Measurements from ENCODE around the gene EXOC6B.
A peak's percentile ranks its signal among the peaks of the same experiment; 100 is the strongest.

EXOC6B gene

GRCh38 chr2:72572501-72572900, 253.3 kb downstream of the EXOC6B start:
- Histone ChIP-seq H3K4ac (ENCODE audit: low read depth, low read length) (no peak overlapping the region), H3K36me3 (ENCODE audit: control insufficient read depth in 1 of 2, insufficient read depth in 2 of 2, low read length in 2 of 2) (no peaks in the 10 kb centered on the region), H3K23ac (ENCODE audit: low read length) (no peak overlapping the region), H3K79me1 (ENCODE audit: low read length) (no peaks in the 10 kb centered on the region), H3K4me1 (ENCODE audit: control insufficient read depth in 1 of 2, insufficient read depth in 2 of 2, low read length in 2 of 2) (no peaks in the 10 kb centered on the region), H3K27me3 (ENCODE audit: insufficient read depth, low read length) (no peaks in the 10 kb centered on the region), H2AK5ac (ENCODE audit: low read length) (no peak overlapping the region), H4K8ac (ENCODE audit: low read depth, low read length) (no peak overlapping the region), H3K9ac (ENCODE audit: low read length) (no peak overlapping the region), H4K12ac (ENCODE audit: low read depth, low read length) (no peak overlapping the region), H2BK12ac (ENCODE audit: low read length) (no peak overlapping the region), H2AFZ (ENCODE audit: insufficient read depth, low read length, poor library complexity) (no peak overlapping the region), H3K27ac (ENCODE audit: low read depth, low read length) (no peak overlapping the region), H2BK5ac (ENCODE audit: low read depth, low read length, poor library complexity) (no peak overlapping the region), H3K79me2 (ENCODE audit: control insufficient read depth, insufficient read depth, low read length, poor library complexity) (no peaks in the 10 kb centered on the region), H2BK120ac (ENCODE audit: insufficient read depth, low read length, poor library complexity) (no peak overlapping the region), H3K4me2 (ENCODE audit: low read length) (no peak overlapping the region), H3K18ac (ENCODE audit: low read length) (no peak overlapping the region), H3K9me3 (ENCODE audit: insufficient read depth, low read depth, low read length) (no peaks in the 10 kb centered on the region), H4K91ac (ENCODE audit: low read depth, low read length) (no peak overlapping the region), H3K14ac (ENCODE audit: low read length) (no peak overlapping the region), H3K4me3 (ENCODE audit: low read depth, low read length) (no peak overlapping the region)
- DNase-seq = peak; percentile 77 to 96
- WGBS (ENCODE audit: extremely low coverage, insufficient coverage, insufficient read length) = no CpG with 5 or more reads among the region's 2 CpGs

DNA sequence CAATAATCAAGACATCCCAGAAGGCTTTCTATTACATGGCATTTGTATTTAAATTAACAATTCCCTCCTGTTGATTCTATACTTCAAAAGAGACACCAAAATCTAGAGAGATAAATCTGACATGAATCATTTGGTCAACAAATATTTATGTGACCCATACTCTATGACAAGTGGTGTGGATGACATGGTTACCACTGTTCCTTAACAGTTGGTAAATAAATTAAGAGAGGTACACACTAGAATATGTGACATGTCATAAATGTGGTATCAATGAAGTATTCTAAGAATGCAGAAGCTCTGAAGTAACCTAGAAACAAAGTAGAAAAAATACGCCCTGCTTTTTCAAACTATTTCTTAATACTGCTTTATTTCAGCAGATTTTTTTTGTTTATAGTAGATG, 255.4 kb downstream of the EXOC6B start:
- H2BK120ac ChIP-seq (ENCODE audit: insufficient read depth, low read length, poor library complexity) = no peak overlapping the region
- no peak overlapping the region for H2BK5ac ChIP-seq (ENCODE audit: low read depth, low read length, poor library complexity)
- H3K9me3 ChIP-seq (ENCODE audit: insufficient read depth, low read depth, low read length) = no peaks in the 10 kb centered on the region
- no peak overlapping the region for H3K4ac ChIP-seq (ENCODE audit: low read depth, low read length)
- H3K4me3 ChIP-seq (ENCODE audit: low read depth, low read length) = no peak overlapping the region
- H4K8ac ChIP-seq (ENCODE audit: low read depth, low read length) = no peak overlapping the region
- no peak overlapping the region for H3K18ac ChIP-seq (ENCODE audit: low read length)
- H4K12ac ChIP-seq (ENCODE audit: low read depth, low read length) = no peak overlapping the region
- H3K14ac ChIP-seq (ENCODE audit: low read length) = no peak overlapping the region
- no peaks in the 10 kb centered on the region for H3K79me2 ChIP-seq (ENCODE audit: control insufficient read depth, insufficient read depth, low read length, poor library complexity)
- peak in 1 of 2 donors; percentile 39 for DNase-seq
- no peak overlapping the region for H2BK12ac ChIP-seq (ENCODE audit: low read length)
- H3K36me3 ChIP-seq (ENCODE audit: control insufficient read depth in 1 of 2, insufficient read depth in 2 of 2, low read length in 2 of 2) = no peaks in the 10 kb centered on the region
- H3K79me1 ChIP-seq (ENCODE audit: low read length) = no peaks in the 10 kb centered on the region
- no peak overlapping the region for H3K23ac ChIP-seq (ENCODE audit: low read length)
- no peaks in the 10 kb centered on the region for H3K27me3 ChIP-seq (ENCODE audit: insufficient read depth, low read length)
- WGBS (ENCODE audit: extremely low coverage, insufficient coverage, insufficient read length) = no CpG with 5 or more reads among the region's 1 CpG
- no peak overlapping the region for H3K9ac ChIP-seq (ENCODE audit: low read length)
- H4K91ac ChIP-seq (ENCODE audit: low read depth, low read length) = no peak overlapping the region
- no peak overlapping the region for H2AK5ac ChIP-seq (ENCODE audit: low read length)
- no peak overlapping the region for H3K27ac ChIP-seq (ENCODE audit: low read depth, low read length)
- H3K4me2 ChIP-seq (ENCODE audit: low read length) = no peak overlapping the region
- H2AFZ ChIP-seq (ENCODE audit: insufficient read depth, low read length, poor library complexity) = no peak overlapping the region
- no peaks in the 10 kb centered on the region for H3K4me1 ChIP-seq (ENCODE audit: control insufficient read depth in 1 of 2, insufficient read depth in 2 of 2, low read length in 2 of 2)

DNA sequence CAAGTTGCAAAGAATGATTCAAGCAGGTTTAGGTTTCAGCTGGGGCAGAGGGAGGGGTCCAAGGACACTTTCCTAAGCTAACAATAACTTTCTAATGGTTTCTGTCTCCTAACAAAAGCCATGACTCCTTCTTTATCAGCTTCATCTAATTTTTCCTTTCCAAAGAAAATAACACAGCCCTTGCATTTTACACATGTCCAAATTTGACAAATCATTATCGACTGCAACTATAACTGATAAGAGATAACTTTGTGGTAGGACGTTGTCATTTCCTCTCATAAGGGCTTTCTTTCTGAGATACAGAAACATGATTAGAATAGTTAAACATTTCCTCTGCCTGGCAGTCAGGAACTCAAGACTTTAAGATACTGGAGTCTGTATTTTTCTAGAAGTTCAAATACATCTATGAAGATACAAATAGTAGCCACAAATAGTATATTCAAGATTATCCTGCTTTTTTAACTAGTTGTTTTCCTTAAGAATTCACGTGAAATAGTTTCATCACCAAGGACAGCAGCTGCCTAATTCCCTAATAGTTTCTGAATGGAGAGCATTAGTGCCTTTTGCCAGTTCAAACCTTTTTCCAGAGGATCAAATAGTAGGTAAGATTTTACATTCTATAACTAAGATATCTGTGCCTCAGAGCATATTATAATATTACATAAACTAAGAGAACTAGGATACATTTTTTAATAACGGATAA, 263.2 kb downstream of the EXOC6B start:
- H3K9me3 ChIP-seq (ENCODE audit: insufficient read depth, low read depth, low read length) = no peaks in the 10 kb centered on the region
- no peak overlapping the region for H4K8ac ChIP-seq (ENCODE audit: low read depth, low read length)
- no peak overlapping the region for H2AK5ac ChIP-seq (ENCODE audit: low read length)
- no peak overlapping the region for H3K9ac ChIP-seq (ENCODE audit: low read length)
- no peaks in the 10 kb centered on the region for H3K4me1 ChIP-seq (ENCODE audit: control insufficient read depth in 1 of 2, insufficient read depth in 2 of 2, low read length in 2 of 2)
- no peak overlapping the region for H3K18ac ChIP-seq (ENCODE audit: low read length)
- H3K23ac ChIP-seq (ENCODE audit: low read length) = no peak overlapping the region
- H3K79me1 ChIP-seq (ENCODE audit: low read length) = no peaks in the 10 kb centered on the region
- no peak overlapping the region for H3K27ac ChIP-seq (ENCODE audit: low read depth, low read length)
- H3K4me3 ChIP-seq (ENCODE audit: low read depth, low read length) = no peak overlapping the region
- no peak overlapping the region for H2BK120ac ChIP-seq (ENCODE audit: insufficient read depth, low read length, poor library complexity)
- no peak overlapping the region for H3K14ac ChIP-seq (ENCODE audit: low read length)
- H3K27me3 ChIP-seq (ENCODE audit: insufficient read depth, low read length) = no peaks in the 10 kb centered on the region
- H3K4ac ChIP-seq (ENCODE audit: low read depth, low read length) = no peak overlapping the region
- no peak overlapping the region for H2BK5ac ChIP-seq (ENCODE audit: low read depth, low read length, poor library complexity)
- H2AFZ ChIP-seq (ENCODE audit: insufficient read depth, low read length, poor library complexity) = no peak overlapping the region
- peak overlapping the region; percentile 12 for H3K4me2 ChIP-seq (ENCODE audit: low read length)
- WGBS (ENCODE audit: extremely low coverage, insufficient coverage, insufficient read length) = no CpG with 5 or more reads among the region's 4 CpGs
- no peaks in the 10 kb centered on the region for H3K79me2 ChIP-seq (ENCODE audit: control insufficient read depth, insufficient read depth, low read length, poor library complexity)
- H4K91ac ChIP-seq (ENCODE audit: low read depth, low read length) = no peak overlapping the region
- no peak overlapping the region for H2BK12ac ChIP-seq (ENCODE audit: low read length)
- H4K12ac ChIP-seq (ENCODE audit: low read depth, low read length) = no peak overlapping the region
- peak; percentile 22 to 89 for DNase-seq
- H3K36me3 ChIP-seq (ENCODE audit: control insufficient read depth in 1 of 2, insufficient read depth in 2 of 2, low read length in 2 of 2) = no peaks in the 10 kb centered on the region

GRCh38 chr2:72561621-72562318, 264.1 kb downstream of the EXOC6B start:
- Histone ChIP-seq H3K4me3 (ENCODE audit: low read depth, low read length) (no peak overlapping the region), H2BK120ac (ENCODE audit: insufficient read depth, low read length, poor library complexity) (no peak overlapping the region), H3K4me2 (ENCODE audit: low read length) (peak overlapping the region; percentile 15), H3K79me2 (ENCODE audit: control insufficient read depth, insufficient read depth, low read length, poor library complexity) (no peaks in the 10 kb centered on the region), H3K27me3 (ENCODE audit: insufficient read depth, low read length) (no peaks in the 10 kb centered on the region), H2BK12ac (ENCODE audit: low read length) (no peak overlapping the region), H3K9ac (ENCODE audit: low read length) (no peak overlapping the region), H3K4me1 (ENCODE audit: control insufficient read depth in 1 of 2, insufficient read depth in 2 of 2, low read length in 2 of 2) (no peaks in the 10 kb centered on the region), H3K23ac (ENCODE audit: low read length) (no peak overlapping the region), H4K8ac (ENCODE audit: low read depth, low read length) (no peak overlapping the region), H3K18ac (ENCODE audit: low read length) (no peak overlapping the region), H2BK5ac (ENCODE audit: low read depth, low read length, poor library complexity) (no peak overlapping the region), H4K12ac (ENCODE audit: low read depth, low read length) (no peak overlapping the region), H4K91ac (ENCODE audit: low read depth, low read length) (no peak overlapping the region), H3K27ac (ENCODE audit: low read depth, low read length) (peak overlapping the region; percentile 28), H2AFZ (ENCODE audit: insufficient read depth, low read length, poor library complexity) (no peak overlapping the region), H2AK5ac (ENCODE audit: low read length) (no peak overlapping the region), H3K14ac (ENCODE audit: low read length) (no peak overlapping the region), H3K4ac (ENCODE audit: low read depth, low read length) (no peak overlapping the region), H3K79me1 (ENCODE audit: low read length) (no peaks in the 10 kb centered on the region), H3K36me3 (ENCODE audit: control insufficient read depth in 1 of 2, insufficient read depth in 2 of 2, low read length in 2 of 2) (no peaks in the 10 kb centered on the region), H3K9me3 (ENCODE audit: insufficient read depth, low read depth, low read length) (no peaks in the 10 kb centered on the region)
- WGBS (ENCODE audit: extremely low coverage, insufficient coverage, insufficient read length) = no CpG with 5 or more reads among the region's 4 CpGs
- DNase-seq = peak; percentile 20 to 78
